Esophagus muscularis mucosa (tissue), 4 donors: ENCODE results near the gene TRAPPC3L.

Experiments
- EP300 ChIP-seq: sonication (generic); formaldehyde crosslinking; IDR thresholded peaks from one replicate; pipeline ENCODE4 v1.6.1; 2017; ENCODE audit warnings: antibody characterized with exemption
- POLR2A ChIP-seq: fragments of 450-650 bp; IDR thresholded peaks from one replicate; pipeline ENCODE4 v1.6.1; 2017; ENCODE audit warnings: antibody characterized with exemption, moderate library complexity, mild to moderate bottlenecking, low read depth
- POLR2AphosphoS5 ChIP-seq, 2 donors: sonication (generic); formaldehyde crosslinking; IDR thresholded peaks; one replicate each; pipeline ENCODE4 v1.6.1; 2017; ENCODE audit warnings: antibody characterized with exemption in 2 of 2
- TF ChIP-seq, protein P1 (sequence below), 3 experiments: fragments of 200-600 bp in 2 of 3; fragments of 450-650 bp in 1 of 3; sonication (generic) in 2 of 3; IDR thresholded peaks; one replicate each; pipeline ENCODE4 v1.5.1; 2017 to 2019; ENCODE audit warnings: antibody characterized with exemption in 3 of 3, mild to moderate bottlenecking in 2 of 3, moderate library complexity in 1 of 3

DNA sequence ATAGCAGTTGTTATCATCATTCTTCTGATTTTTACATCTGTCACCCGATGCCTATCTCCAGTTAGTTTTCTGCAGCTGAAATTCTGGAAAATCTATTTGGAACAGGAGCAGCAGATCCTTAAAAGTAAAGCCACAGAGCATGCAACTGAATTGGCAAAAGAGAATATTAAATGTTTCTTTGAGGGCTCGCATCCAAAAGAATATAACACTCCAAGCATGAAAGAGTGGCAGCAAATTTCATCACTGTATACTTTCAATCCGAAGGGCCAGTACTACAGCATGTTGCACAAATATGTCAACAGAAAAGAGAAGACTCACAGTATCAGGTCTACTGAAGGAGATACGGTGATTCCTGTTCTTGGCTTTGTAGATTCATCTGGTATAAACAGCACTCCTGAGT, 82.2 kb downstream of the TRAPPC3L start:
- TF ChIP-seq POLR2A (no peak), EP300 (no peak), POLR2AphosphoS5 (IDR thresholded peaks at IDR 0.05) (no peak)
- TF ChIP-seq, protein P1, sequence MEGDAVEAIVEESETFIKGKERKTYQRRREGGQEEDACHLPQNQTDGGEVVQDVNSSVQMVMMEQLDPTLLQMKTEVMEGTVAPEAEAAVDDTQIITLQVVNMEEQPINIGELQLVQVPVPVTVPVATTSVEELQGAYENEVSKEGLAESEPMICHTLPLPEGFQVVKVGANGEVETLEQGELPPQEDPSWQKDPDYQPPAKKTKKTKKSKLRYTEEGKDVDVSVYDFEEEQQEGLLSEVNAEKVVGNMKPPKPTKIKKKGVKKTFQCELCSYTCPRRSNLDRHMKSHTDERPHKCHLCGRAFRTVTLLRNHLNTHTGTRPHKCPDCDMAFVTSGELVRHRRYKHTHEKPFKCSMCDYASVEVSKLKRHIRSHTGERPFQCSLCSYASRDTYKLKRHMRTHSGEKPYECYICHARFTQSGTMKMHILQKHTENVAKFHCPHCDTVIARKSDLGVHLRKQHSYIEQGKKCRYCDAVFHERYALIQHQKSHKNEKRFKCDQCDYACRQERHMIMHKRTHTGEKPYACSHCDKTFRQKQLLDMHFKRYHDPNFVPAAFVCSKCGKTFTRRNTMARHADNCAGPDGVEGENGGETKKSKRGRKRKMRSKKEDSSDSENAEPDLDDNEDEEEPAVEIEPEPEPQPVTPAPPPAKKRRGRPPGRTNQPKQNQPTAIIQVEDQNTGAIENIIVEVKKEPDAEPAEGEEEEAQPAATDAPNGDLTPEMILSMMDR (IDR thresholded peaks at IDR 0.05) = no peak
